ENCODE data around the gene RUNX2.

RUNX2 gene

DNA sequence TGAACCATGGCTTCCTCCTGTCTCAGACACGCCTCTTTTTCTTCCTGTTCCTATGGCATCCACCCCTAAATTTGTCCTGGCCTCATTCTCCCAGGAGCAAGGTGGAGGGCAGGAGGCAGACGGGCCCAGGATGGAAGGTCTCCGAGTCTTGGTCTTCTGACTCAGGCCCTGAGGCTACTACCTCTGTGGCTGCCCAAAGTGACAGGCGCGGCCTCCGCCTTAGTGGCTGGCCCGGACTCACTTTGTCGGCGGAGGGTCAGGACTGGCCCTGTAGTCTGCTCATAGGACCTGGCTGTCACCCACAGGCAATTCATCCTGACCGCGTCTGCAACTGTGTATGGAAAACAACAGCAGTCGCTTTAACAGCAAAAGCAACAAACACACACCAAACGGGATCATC lies 312.7 kb downstream of the RUNX2 start:
- Histone ChIP-seq H3K9ac (ENCODE audit: low read length) (no peak overlapping the region), H2AFZ (ENCODE audit: low read length) (no peak overlapping the region)
- TF ChIP-seq, protein P1, sequence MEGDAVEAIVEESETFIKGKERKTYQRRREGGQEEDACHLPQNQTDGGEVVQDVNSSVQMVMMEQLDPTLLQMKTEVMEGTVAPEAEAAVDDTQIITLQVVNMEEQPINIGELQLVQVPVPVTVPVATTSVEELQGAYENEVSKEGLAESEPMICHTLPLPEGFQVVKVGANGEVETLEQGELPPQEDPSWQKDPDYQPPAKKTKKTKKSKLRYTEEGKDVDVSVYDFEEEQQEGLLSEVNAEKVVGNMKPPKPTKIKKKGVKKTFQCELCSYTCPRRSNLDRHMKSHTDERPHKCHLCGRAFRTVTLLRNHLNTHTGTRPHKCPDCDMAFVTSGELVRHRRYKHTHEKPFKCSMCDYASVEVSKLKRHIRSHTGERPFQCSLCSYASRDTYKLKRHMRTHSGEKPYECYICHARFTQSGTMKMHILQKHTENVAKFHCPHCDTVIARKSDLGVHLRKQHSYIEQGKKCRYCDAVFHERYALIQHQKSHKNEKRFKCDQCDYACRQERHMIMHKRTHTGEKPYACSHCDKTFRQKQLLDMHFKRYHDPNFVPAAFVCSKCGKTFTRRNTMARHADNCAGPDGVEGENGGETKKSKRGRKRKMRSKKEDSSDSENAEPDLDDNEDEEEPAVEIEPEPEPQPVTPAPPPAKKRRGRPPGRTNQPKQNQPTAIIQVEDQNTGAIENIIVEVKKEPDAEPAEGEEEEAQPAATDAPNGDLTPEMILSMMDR (IDR thresholded peaks at IDR 0.05; ENCODE audit: low read length), result no peak
- no peak for TF ChIP-seq EZH2 (IDR thresholded peaks at IDR 0.05; ENCODE audit: borderline replicate concordance, low read length)

GRCh38 chr6:45642331-45643125 lies 314.4 kb downstream of the RUNX2 start:
- H3K27ac ChIP-seq (ENCODE audit: low read depth, low read length, poor library complexity, severe bottlenecking), result no peak overlapping the region
- no peak overlapping the region for H3K4me2 ChIP-seq (ENCODE audit: low read length)
- no peaks in the 10 kb centered on the region for H3K9me3 ChIP-seq (ENCODE audit: low read length)
- peaks cover 16% of the 10 kb centered on the region for H3K4me1 ChIP-seq (ENCODE audit: insufficient read depth, low read length, severe bottlenecking)
- TF ChIP-seq, protein P1 (IDR thresholded peaks at IDR 0.05; ENCODE audit: low read length), result no peak
- no peak for TF ChIP-seq EZH2 (IDR thresholded peaks at IDR 0.05; ENCODE audit: borderline replicate concordance, low read length)
- H3F3A ChIP-seq (ENCODE audit: insufficient read depth, low read length), result no peaks in the 10 kb centered on the region
- H2AFZ ChIP-seq (ENCODE audit: low read length), result no peak overlapping the region
- H3K9me2 ChIP-seq (ENCODE audit: low read depth, low read length), result no peaks in the 10 kb centered on the region
- no peak overlapping the region for H3K4me3 ChIP-seq (ENCODE audit: low read depth, low read length, poor library complexity, severe bottlenecking)
- H3K36me3 ChIP-seq (ENCODE audit: insufficient read depth, low read length), result no peaks in the 10 kb centered on the region
- H4K20me1 ChIP-seq (ENCODE audit: insufficient read depth, low read length), result no peaks in the 10 kb centered on the region
- H3K9ac ChIP-seq (ENCODE audit: low read length), result no peak overlapping the region
- peaks cover 6% of the 10 kb centered on the region; the same call in 1 of the 2 replicates for H3K27me3 ChIP-seq (ENCODE audit: insufficient read depth, low read length)
- H3K79me2 ChIP-seq (ENCODE audit: insufficient read depth, low read length), result no peaks in the 10 kb centered on the region

More for the DNA sequence above, 312.7 kb downstream of the RUNX2 start:
- peaks cover 6% of the 10 kb centered on the region; the same call in 1 of the 2 replicates for H3K27me3 ChIP-seq (ENCODE audit: insufficient read depth, low read length)
- peaks cover 24% of the 10 kb centered on the region for H3K4me1 ChIP-seq (ENCODE audit: insufficient read depth, low read length, severe bottlenecking)
- no peak overlapping the region for H3K4me2 ChIP-seq (ENCODE audit: low read length)
- no peaks in the 10 kb centered on the region for H3K9me3 ChIP-seq (ENCODE audit: low read length)
- H3K79me2 ChIP-seq (ENCODE audit: insufficient read depth, low read length), result no peaks in the 10 kb centered on the region
- no peak overlapping the region for H3K27ac ChIP-seq (ENCODE audit: low read depth, low read length, poor library complexity, severe bottlenecking)
- H3K36me3 ChIP-seq (ENCODE audit: insufficient read depth, low read length), result no peaks in the 10 kb centered on the region
- H4K20me1 ChIP-seq (ENCODE audit: insufficient read depth, low read length), result no peaks in the 10 kb centered on the region
- no peak overlapping the region for H3K4me3 ChIP-seq (ENCODE audit: low read depth, low read length, poor library complexity, severe bottlenecking)
- no peaks in the 10 kb centered on the region for H3K9me2 ChIP-seq (ENCODE audit: low read depth, low read length)
- no peaks in the 10 kb centered on the region for H3F3A ChIP-seq (ENCODE audit: insufficient read depth, low read length)

GRCh38 chr6:45643126-45643525 lies 315.0 kb downstream of the RUNX2 start:
- Histone ChIP-seq H3K4me2 (ENCODE audit: low read length) (no peak overlapping the region), H2AFZ (ENCODE audit: low read length) (no peak overlapping the region), H4K20me1 (ENCODE audit: insufficient read depth, low read length) (no peaks in the 10 kb centered on the region), H3K79me2 (ENCODE audit: insufficient read depth, low read length) (no peaks in the 10 kb centered on the region), H3F3A (ENCODE audit: insufficient read depth, low read length) (no peaks in the 10 kb centered on the region), H3K9me2 (ENCODE audit: low read depth, low read length) (no peaks in the 10 kb centered on the region), H3K4me3 (ENCODE audit: low read depth, low read length, poor library complexity, severe bottlenecking) (no peak overlapping the region), H3K27me3 (ENCODE audit: insufficient read depth, low read length) (peaks cover 6% of the 10 kb centered on the region; the same call in 1 of the 2 replicates), H3K27ac (ENCODE audit: low read depth, low read length, poor library complexity, severe bottlenecking) (no peak overlapping the region), H3K9ac (ENCODE audit: low read length) (no peak overlapping the region), H3K9me3 (ENCODE audit: low read length) (no peaks in the 10 kb centered on the region), H3K36me3 (ENCODE audit: insufficient read depth, low read length) (no peaks in the 10 kb centered on the region), H3K4me1 (ENCODE audit: insufficient read depth, low read length, severe bottlenecking) (peaks cover 10% of the 10 kb centered on the region)
- TF ChIP-seq EZH2 (IDR thresholded peaks at IDR 0.05; ENCODE audit: borderline replicate concordance, low read length), result no peak
- TF ChIP-seq, protein P1 (IDR thresholded peaks at IDR 0.05; ENCODE audit: low read length), result no peak

Data from OCI-LY1 (cell line).